Peyer's patch (tissue), 4 donors: ENCODE data around the gene TRAK1.

Source experiments
- CTCF ChIP-seq, 6 experiments: fragments of 450-650 bp in 4 of 6; fragments of 200-600 bp in 2 of 6; sonication (generic) in 1 of 6; IDR thresholded peaks; one replicate each; pipeline ENCODE4 v1.5.1; 2017 to 2019; ENCODE audit warnings: antibody characterized with exemption in 6 of 6, mild to moderate bottlenecking in 3 of 6, moderate library complexity in 1 of 6
- POLR2A ChIP-seq, 2 donors: fragments of 450-650 bp; IDR thresholded peaks; one replicate each; pipeline ENCODE4 v1.5.1; 2017; ENCODE audit warnings: antibody characterized with exemption in 2 of 2, mild to moderate bottlenecking in 2 of 2, moderate library complexity in 2 of 2

GRCh38 chr3:42265059-42265991 lies 174.2 kb downstream of the TRAK1 start:
- TF ChIP-seq CTCF (IDR thresholded peaks at IDR 0.05) = no peak
- no peak for TF ChIP-seq POLR2A (IDR thresholded peaks at IDR 0.05)
